Measurements from ENCODE around the gene USP10. TPM values are rescaled to one million over a fixed set of nuclear protein-coding genes. Genes with fewer than 3 reads are reported as not detected.

Gene USP10
- total and polyA plus RNA-seq, 7 donors, result 17.1 to 64.3 (median 43.9) TPM

- no peak for TF ChIP-seq CTCF (IDR thresholded peaks at IDR 0.05)
- no peak for TF ChIP-seq POLR2A (IDR thresholded peaks at IDR 0.05)
- no peak for TF ChIP-seq POLR2AphosphoS5 (IDR thresholded peaks at IDR 0.05)
- TF ChIP-seq EP300 (IDR thresholded peaks at IDR 0.05), result no peak
- 84 to 89% methylated on average over 2 of the region's 2 CpGs for WGBS, 2 donors
- Histone ChIP-seq H3K4me1 (peaks cover 0 to 27% (median 7%) of the 10 kb centered on the region in 4 donors), H3K27ac (peak overlapping the region in 3 of 4 donors; percentile 33 to 52 (median 44)), H3K36me3 (peaks cover 4 to 87% (median 25%) of the 10 kb centered on the region in 4 donors), H3K9me3 (no peaks in the 10 kb centered on the region), H3K4me3 (no peak overlapping the region), H3K27me3 (no peaks in the 10 kb centered on the region)
- intact Hi-C loops (cut with DNase I), result no loop called here
- DNase-seq, result no peak
Observed at GRCh38 chr16:84764970-84765369, 65.2 kb downstream of the USP10 start.

- TF ChIP-seq CTCF (IDR thresholded peaks at IDR 0.05) (no peak), EP300 (IDR thresholded peaks at IDR 0.05) (no peak)
- 90 to 93% methylated on average over 17 of the region's 17 CpGs for WGBS, 2 donors
- intact Hi-C loops (cut with DNase I), result no loop called here
- Histone ChIP-seq H3K36me3 (peaks cover 4 to 82% (median 25%) of the 10 kb centered on the region in 4 donors), H3K27me3 (no peaks in the 10 kb centered on the region), H3K4me1 (peaks cover 0 to 27% (median 7%) of the 10 kb centered on the region in 4 donors), H3K9me3 (no peaks in the 10 kb centered on the region), H3K27ac (peak overlapping the region in 3 of 4 donors; percentile 33 to 52 (median 44)), H3K4me3 (no peak overlapping the region)
- peak; percentile 56 for DNase-seq
Observed at GRCh38 chr16:84765616-84766580, 66.1 kb downstream of the USP10 start.

- no peak overlapping the region for H3K4me3 ChIP-seq
- H3K9me3 ChIP-seq, result no peaks in the 10 kb centered on the region
- intact Hi-C loops (cut with DNase I), result no loop called here
- H3K36me3 ChIP-seq, result peaks cover 4 to 77% (median 25%) of the 10 kb centered on the region in 4 donors
- WGBS, 2 donors, result 84 to 85% methylated on average over 11 of the region's 11 CpGs
- no peaks in the 10 kb centered on the region for H3K27me3 ChIP-seq
- peak; percentile 56 for DNase-seq
- peak overlapping the region in 2 of 4 donors; percentile 44 to 52 for H3K27ac ChIP-seq
- H3K4me1 ChIP-seq, result peaks cover 0 to 27% (median 7%) of the 10 kb centered on the region in 4 donors
- TF ChIP-seq POLR2A (IDR thresholded peaks at IDR 0.05) (no peak), CTCF (IDR thresholded peaks at IDR 0.05) (no peak), EP300 (IDR thresholded peaks at IDR 0.05) (no peak), POLR2AphosphoS5 (IDR thresholded peaks at IDR 0.05) (no peak)
Observed at GRCh38 chr16:84766978-84767773, 67.4 kb downstream of the USP10 start.

- TF ChIP-seq POLR2A (IDR thresholded peaks at IDR 0.05) (no peak), POLR2AphosphoS5 (IDR thresholded peaks at IDR 0.05) (no peak), EP300 (IDR thresholded peaks at IDR 0.05) (no peak), CTCF (IDR thresholded peaks at IDR 0.05) (no peak)
- DNase-seq, result peak; percentile 3
- 69 to 72% methylated on average over 4 of the region's 4 CpGs for WGBS, 2 donors
- H3K27me3 ChIP-seq, result no peaks in the 10 kb centered on the region
- H3K36me3 ChIP-seq, result peaks cover 9 to 81% (median 26%) of the 10 kb centered on the region in 4 donors
- peak overlapping the region in 1 of 4 donors; percentile 52 for H3K27ac ChIP-seq
- peaks cover 0 to 27% (median 7%) of the 10 kb centered on the region in 4 donors for H3K4me1 ChIP-seq
- intact Hi-C loops (cut with DNase I), result no loop called here
- no peak overlapping the region for H3K4me3 ChIP-seq
- no peaks in the 10 kb centered on the region for H3K9me3 ChIP-seq
Observed at GRCh38 chr16:84768061-84768807, 68.4 kb downstream of the USP10 start.

All from sigmoid colon (tissue), 7 donors.